Activated naive CD4-positive, alpha-beta T cell treated with anti-CD3 and anti-CD28 coated beads, Interleukin-2, amount 10 ng/mL, durations not matched to agents 7 days and 5 days (primary cell): ENCODE measurements around the gene TVP23A.
"Not testable (repeated sequence)": the region's sequence is repeated elsewhere in the genome, so short reads cannot be mapped to it uniquely, and the experiment has no call there.

Experiments used
- CTCF ChIA-PET: fragments of 350-600 bp; sonication (Branson Sonifier 250); formaldehyde crosslinking; loops from one replicate; lab custom pipeline; 2021; ENCODE audit warnings: antibody characterized with exemption; lab: Charles Lee
- DNase-seq: peaks from one replicate; pipeline ENCODE4 v3.0.0-alpha.2; 2020
- H3K27ac Mint-ChIP-seq: one replicate; pipeline ENCODE4 v1.8.0; 2021; ENCODE audit warnings: mild to moderate bottlenecking, moderate library complexity, mixed read lengths
- H3K27me3 Mint-ChIP-seq: one replicate; pipeline ENCODE4 v1.8.0; 2021; ENCODE audit warnings: mild to moderate bottlenecking, mixed read lengths
- H3K36me3 Mint-ChIP-seq: one replicate; pipeline ENCODE4 v1.8.0; 2021; ENCODE audit warnings: mixed read lengths
- H3K4me1 Mint-ChIP-seq: one replicate; pipeline ENCODE4 v1.8.0; 2021; ENCODE audit warnings: mixed read lengths
- H3K4me3 Mint-ChIP-seq: one replicate; pipeline ENCODE4 v1.8.0; 2021; ENCODE audit warnings: mild to moderate bottlenecking, moderate library complexity, mixed read lengths
- H3K9me3 Mint-ChIP-seq: one replicate; pipeline ENCODE4 v1.8.0; 2021; ENCODE audit warnings: mixed read lengths

TVP23A gene

GRCh38 chr16:10799736-10800135 is 18.9 kb downstream of the TVP23A start:
- Mint-ChIP-seq H3K36me3 (no peaks in the 10 kb centered on the region), H3K27ac (no peak overlapping the region), H3K27me3 (peaks cover 25% of the 10 kb centered on the region), H3K4me3 (no peak overlapping the region), H3K9me3 (no peaks in the 10 kb centered on the region), H3K4me1 (no peaks in the 10 kb centered on the region)
- DNase-seq = no peak
- CTCF ChIA-PET = no interaction called here

- no peak overlapping the region for H3K4me3 Mint-ChIP-seq
These were observed 27.5 kb downstream of the TVP23A start for GRCh38 chr16:10791048-10791447.

GRCh38 chr16:10788630-10789029 is 30.0 kb downstream of the TVP23A start:
- H3K4me1 Mint-ChIP-seq, H3K9me3 Mint-ChIP-seq, CTCF ChIA-PET, H3K27ac Mint-ChIP-seq, H3K36me3 Mint-ChIP-seq, H3K4me3 Mint-ChIP-seq, DNase-seq: not testable (repeated sequence)
- peaks cover 44% of the 10 kb centered on the region for H3K27me3 Mint-ChIP-seq

More at GRCh38 chr16:10791048-10791447, 27.5 kb downstream of the TVP23A start:
- CTCF ChIA-PET = no interaction called here
- peaks cover 43% of the 10 kb centered on the region for H3K27me3 Mint-ChIP-seq
- H3K4me1 Mint-ChIP-seq = no peaks in the 10 kb centered on the region
- no peak for DNase-seq
- H3K27ac Mint-ChIP-seq = no peak overlapping the region
- no peaks in the 10 kb centered on the region for H3K9me3 Mint-ChIP-seq
- H3K36me3 Mint-ChIP-seq = no peaks in the 10 kb centered on the region

- no peak for DNase-seq
- Mint-ChIP-seq H3K27me3 (peaks cover 51% of the 10 kb centered on the region), H3K4me1 (no peaks in the 10 kb centered on the region), H3K36me3 (no peaks in the 10 kb centered on the region), H3K4me3 (no peak overlapping the region), H3K9me3 (no peaks in the 10 kb centered on the region), H3K27ac (no peak overlapping the region)
- CTCF ChIA-PET = no interaction called here
These were observed 31.3 kb downstream of the TVP23A start for GRCh38 chr16:10787304-10787703.

- Mint-ChIP-seq H3K9me3 (no peaks in the 10 kb centered on the region), H3K36me3 (no peaks in the 10 kb centered on the region), H3K4me1 (no peaks in the 10 kb centered on the region), H3K27me3 (peaks cover 77% of the 10 kb centered on the region), H3K4me3 (no peak overlapping the region), H3K27ac (no peak overlapping the region)
- CTCF ChIA-PET = no interaction called here
- no peak for DNase-seq
These were observed 36.0 kb downstream of the TVP23A start for GRCh38 chr16:10782628-10783027.

GRCh38 chr16:10780628-10781027 is 38.0 kb downstream of the TVP23A start:
- DNase-seq = no peak
- H3K27me3 Mint-ChIP-seq = peaks cover 80% of the 10 kb centered on the region
- H3K4me3 Mint-ChIP-seq = no peak overlapping the region
- no peak overlapping the region for H3K27ac Mint-ChIP-seq
- CTCF ChIA-PET = no interaction called here
- H3K4me1 Mint-ChIP-seq = peaks cover 3% of the 10 kb centered on the region
- H3K36me3 Mint-ChIP-seq = no peaks in the 10 kb centered on the region
- no peaks in the 10 kb centered on the region for H3K9me3 Mint-ChIP-seq

GRCh38 chr16:10779908-10780307 is 38.7 kb downstream of the TVP23A start:
- H3K27me3 Mint-ChIP-seq = peaks cover 81% of the 10 kb centered on the region
- not testable (repeated sequence) for H3K9me3 Mint-ChIP-seq
- CTCF ChIA-PET = interaction anchor here (0.6 kb wide), 1 partner anchor 42 kb away, joined by 3 read pairs; no protein-coding TSS in a partner anchor

GRCh38 chr16:10777356-10777755 is 41.2 kb downstream of the TVP23A start:
- Mint-ChIP-seq H3K9me3 (no peaks in the 10 kb centered on the region), H3K27me3 (peaks cover 72% of the 10 kb centered on the region), H3K4me3 (no peak overlapping the region), H3K4me1 (peaks cover 13% of the 10 kb centered on the region), H3K36me3 (no peaks in the 10 kb centered on the region), H3K27ac (no peak overlapping the region)
- no peak for DNase-seq
- CTCF ChIA-PET = no interaction called here

More at GRCh38 chr16:10779908-10780307, 38.7 kb downstream of the TVP23A start:
- H3K4me3 Mint-ChIP-seq, H3K36me3 Mint-ChIP-seq, H3K27ac Mint-ChIP-seq, DNase-seq, H3K4me1 Mint-ChIP-seq: not testable (repeated sequence)

- H3K4me3 Mint-ChIP-seq, H3K27ac Mint-ChIP-seq, CTCF ChIA-PET, DNase-seq, H3K9me3 Mint-ChIP-seq, H3K36me3 Mint-ChIP-seq: not testable (repeated sequence)
- peaks cover 13% of the 10 kb centered on the region for H3K4me1 Mint-ChIP-seq
- H3K27me3 Mint-ChIP-seq = peaks cover 67% of the 10 kb centered on the region
These were observed 41.7 kb downstream of the TVP23A start for GRCh38 chr16:10776923-10777322.

GRCh38 chr16:10776280-10776679 is 42.3 kb downstream of the TVP23A start:
- Mint-ChIP-seq H3K27me3 (peaks cover 63% of the 10 kb centered on the region), H3K4me1 (peaks cover 15% of the 10 kb centered on the region), H3K36me3 (no peaks in the 10 kb centered on the region), H3K4me3 (no peak overlapping the region), H3K9me3 (no peaks in the 10 kb centered on the region), H3K27ac (no peak overlapping the region)
- CTCF ChIA-PET = interaction anchor here (0.7 kb wide), 1 partner anchor 28 kb away, joined by 3 read pairs; no protein-coding TSS in a partner anchor
- DNase-seq = peak; percentile 44

GRCh38 chr16:10770907-10771306 is 47.7 kb downstream of the TVP23A start:
- CTCF ChIA-PET = no interaction called here
- H3K4me3 Mint-ChIP-seq = no peak overlapping the region
- peaks cover 16% of the 10 kb centered on the region for H3K27me3 Mint-ChIP-seq
- DNase-seq = peak; percentile 47
- H3K4me1 Mint-ChIP-seq = peaks cover 22% of the 10 kb centered on the region
- no peaks in the 10 kb centered on the region for H3K9me3 Mint-ChIP-seq
- H3K27ac Mint-ChIP-seq = no peak overlapping the region
- peaks cover 5% of the 10 kb centered on the region for H3K36me3 Mint-ChIP-seq

- peaks cover 13% of the 10 kb centered on the region for H3K36me3 Mint-ChIP-seq
- H3K4me1 Mint-ChIP-seq = peaks cover 24% of the 10 kb centered on the region
- no peak for DNase-seq
- H3K27me3 Mint-ChIP-seq = peaks cover 6% of the 10 kb centered on the region
- CTCF ChIA-PET = interaction anchor here (0.6 kb wide), 2 partner anchors 23 to 188 kb away, joined by 3 read pairs; no protein-coding TSS in a partner anchor
- peaks cover under 1% of the 10 kb centered on the region for H3K9me3 Mint-ChIP-seq
- no peak overlapping the region for H3K4me3 Mint-ChIP-seq
- no peak overlapping the region for H3K27ac Mint-ChIP-seq
These were observed 49.2 kb downstream of the TVP23A start for GRCh38 chr16:10769381-10769780.

GRCh38 chr16:10767127-10767526 is 51.5 kb downstream of the TVP23A start:
- Mint-ChIP-seq H3K4me3 (no peak overlapping the region), H3K27me3 (no peaks in the 10 kb centered on the region), H3K9me3 (peaks cover 9% of the 10 kb centered on the region), H3K36me3 (peaks cover 32% of the 10 kb centered on the region), H3K4me1 (peaks cover 19% of the 10 kb centered on the region), H3K27ac (no peak overlapping the region)
- CTCF ChIA-PET = no interaction called here
- DNase-seq = no peak

- Mint-ChIP-seq H3K27ac (no peak overlapping the region), H3K4me1 (peaks cover 11% of the 10 kb centered on the region), H3K9me3 (peaks cover 9% of the 10 kb centered on the region), H3K4me3 (no peak overlapping the region), H3K36me3 (peaks cover 39% of the 10 kb centered on the region), H3K27me3 (no peaks in the 10 kb centered on the region)
- DNase-seq = no peak
- CTCF ChIA-PET = no interaction called here
These were observed 52.8 kb downstream of the TVP23A start for GRCh38 chr16:10765772-10766171.

- CTCF ChIA-PET = no interaction called here
- Mint-ChIP-seq H3K4me3 (no peak overlapping the region), H3K9me3 (peaks cover 9% of the 10 kb centered on the region), H3K4me1 (peaks cover 11% of the 10 kb centered on the region), H3K27me3 (no peaks in the 10 kb centered on the region), H3K36me3 (peaks cover 47% of the 10 kb centered on the region), H3K27ac (no peak overlapping the region)
- no peak for DNase-seq
These were observed 55.1 kb downstream of the TVP23A start for GRCh38 chr16:10763456-10763855.
